SK-N-SH (cell line): Measurements from ENCODE around the gene FPR1.

Source experiments
- CHD2 ChIP-seq: fragments of 150-350 bp; IDR thresholded peaks from 2 replicates; pipeline ENCODE4 v1.6.1; 2018; ENCODE audit warnings: low read length; ENCODE audit not compliant: partially characterized antibody
- ELF1 ChIP-seq: IDR thresholded peaks from 2 replicates; pipeline ENCODE4 v1.4.0; 2012
- EP300 ChIP-seq, 2 experiments: IDR thresholded peaks; 2 replicates each; pipeline versions ENCODE4 v1.4.0 to v1.6.1; 2012; ENCODE audit warnings: borderline replicate concordance in 1 of 2, low read depth in 1 of 2, low read length in 1 of 2
- JUND ChIP-seq: IDR thresholded peaks from 2 replicates; pipeline ENCODE4 v1.4.0; 2012
- MXI1 ChIP-seq: IDR thresholded peaks from 2 replicates; pipeline ENCODE4 v1.6.1; 2012; ENCODE audit warnings: mild to moderate bottlenecking, low read depth, low read length, improper control_type of control experiment
- NFIC ChIP-seq: IDR thresholded peaks from 2 replicates; pipeline ENCODE4 v1.4.0; 2012; ENCODE audit warnings: borderline replicate concordance
- POLR2AphosphoS5 ChIP-seq: IDR thresholded peaks from 2 replicates; pipeline ENCODE4 v1.6.1; 2012; ENCODE audit warnings: low read depth, low read length
- RCOR1 ChIP-seq: fragments of 150-350 bp; IDR thresholded peaks from 2 replicates; pipeline ENCODE4 v1.6.1; 2017; ENCODE audit warnings: antibody characterized with exemption, low read length
- TCF12 ChIP-seq: IDR thresholded peaks from 2 replicates; pipeline ENCODE4 v1.4.0; 2012
- YY1 ChIP-seq: IDR thresholded peaks from 2 replicates; pipeline ENCODE4 v1.4.0; 2012; ENCODE audit warnings: low read depth, mild to moderate bottlenecking
- TF ChIP-seq, protein P1 (sequence below): IDR thresholded peaks from 2 replicates; pipeline ENCODE4 v1.4.0; 2012; ENCODE audit warnings: low read depth
- TF ChIP-seq, protein P2 (sequence below): fragments of 150-350 bp; IDR thresholded peaks from 2 replicates; pipeline ENCODE4 v1.6.1; 2017; ENCODE audit warnings: antibody characterized with exemption, low read length, low read depth, borderline replicate concordance
- TF ChIP-seq, protein P3 (sequence below): fragments of 200-600 bp; sonication (generic); IDR thresholded peaks from 2 replicates; pipeline ENCODE4 v1.6.1; 2017; ENCODE audit warnings: antibody characterized with exemption, mild to moderate bottlenecking, moderate library complexity

DNA sequence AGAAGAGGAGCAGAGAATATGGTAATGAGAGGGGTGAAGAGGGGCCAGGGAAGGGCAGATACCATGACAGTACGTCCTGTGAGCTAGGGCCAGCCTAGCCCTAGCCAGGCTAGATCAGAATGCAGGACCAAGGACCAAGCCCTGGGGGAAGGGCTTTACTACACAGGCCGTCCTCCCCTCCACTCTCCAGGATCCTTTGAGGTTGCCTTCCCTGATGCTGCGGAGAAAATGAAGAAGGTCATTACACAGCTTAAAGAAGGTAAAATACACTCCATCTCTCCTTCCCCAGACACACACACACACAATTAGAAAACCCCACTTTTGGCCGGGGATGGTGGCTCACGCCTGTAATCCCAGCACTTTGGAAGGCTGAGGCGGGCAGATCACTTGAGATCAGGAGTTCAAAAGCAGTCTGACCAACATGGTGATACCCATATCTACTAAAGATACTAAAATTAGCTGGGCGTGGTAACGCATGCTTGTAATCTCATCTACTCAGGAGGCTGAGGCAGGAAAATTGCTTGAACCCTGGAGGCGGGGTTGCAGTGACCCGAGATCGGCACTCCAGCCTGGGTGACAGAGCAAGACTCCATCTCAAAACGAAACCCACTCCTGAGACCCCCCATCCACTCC, 50.1 kb downstream of the FPR1 start:
- no peak for TF ChIP-seq EP300 (IDR thresholded peaks at IDR 0.05; ENCODE audit: borderline replicate concordance in 1 of 2, low read depth in 1 of 2, low read length in 1 of 2)
- TF ChIP-seq, protein P1, sequence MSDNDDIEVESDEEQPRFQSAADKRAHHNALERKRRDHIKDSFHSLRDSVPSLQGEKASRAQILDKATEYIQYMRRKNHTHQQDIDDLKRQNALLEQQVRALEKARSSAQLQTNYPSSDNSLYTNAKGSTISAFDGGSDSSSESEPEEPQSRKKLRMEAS = no peak
- TF ChIP-seq NFIC = no peak
- TF ChIP-seq, protein P2, sequence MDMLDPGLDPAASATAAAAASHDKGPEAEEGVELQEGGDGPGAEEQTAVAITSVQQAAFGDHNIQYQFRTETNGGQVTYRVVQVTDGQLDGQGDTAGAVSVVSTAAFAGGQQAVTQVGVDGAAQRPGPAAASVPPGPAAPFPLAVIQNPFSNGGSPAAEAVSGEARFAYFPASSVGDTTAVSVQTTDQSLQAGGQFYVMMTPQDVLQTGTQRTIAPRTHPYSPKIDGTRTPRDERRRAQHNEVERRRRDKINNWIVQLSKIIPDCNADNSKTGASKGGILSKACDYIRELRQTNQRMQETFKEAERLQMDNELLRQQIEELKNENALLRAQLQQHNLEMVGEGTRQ = no peak
- TF ChIP-seq JUND = no peak
- TF ChIP-seq, protein P3, sequence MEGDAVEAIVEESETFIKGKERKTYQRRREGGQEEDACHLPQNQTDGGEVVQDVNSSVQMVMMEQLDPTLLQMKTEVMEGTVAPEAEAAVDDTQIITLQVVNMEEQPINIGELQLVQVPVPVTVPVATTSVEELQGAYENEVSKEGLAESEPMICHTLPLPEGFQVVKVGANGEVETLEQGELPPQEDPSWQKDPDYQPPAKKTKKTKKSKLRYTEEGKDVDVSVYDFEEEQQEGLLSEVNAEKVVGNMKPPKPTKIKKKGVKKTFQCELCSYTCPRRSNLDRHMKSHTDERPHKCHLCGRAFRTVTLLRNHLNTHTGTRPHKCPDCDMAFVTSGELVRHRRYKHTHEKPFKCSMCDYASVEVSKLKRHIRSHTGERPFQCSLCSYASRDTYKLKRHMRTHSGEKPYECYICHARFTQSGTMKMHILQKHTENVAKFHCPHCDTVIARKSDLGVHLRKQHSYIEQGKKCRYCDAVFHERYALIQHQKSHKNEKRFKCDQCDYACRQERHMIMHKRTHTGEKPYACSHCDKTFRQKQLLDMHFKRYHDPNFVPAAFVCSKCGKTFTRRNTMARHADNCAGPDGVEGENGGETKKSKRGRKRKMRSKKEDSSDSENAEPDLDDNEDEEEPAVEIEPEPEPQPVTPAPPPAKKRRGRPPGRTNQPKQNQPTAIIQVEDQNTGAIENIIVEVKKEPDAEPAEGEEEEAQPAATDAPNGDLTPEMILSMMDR = no peak
- TF ChIP-seq RCOR1 = no peak
- TF ChIP-seq YY1 = no peak
- TF ChIP-seq MXI1 = no peak
- TF ChIP-seq POLR2AphosphoS5 = no peak
- no peak for TF ChIP-seq CHD2
- no peak for TF ChIP-seq TCF12
- TF ChIP-seq ELF1 = no peak
